ENCODE results near the gene LRRC75B.

Gene LRRC75B

GRCh38 chr22:24584166-24584790, 8.6 kb downstream of the LRRC75B start:
- Histone ChIP-seq H3K9me3 (ENCODE audit: control insufficient read depth, insufficient read depth, low read depth, low read length) (no peaks in the 10 kb centered on the region), H3K4me1 (ENCODE audit: control insufficient read depth, insufficient read depth, low read length) (peaks cover 16% of the 10 kb centered on the region), H3K4me3 (ENCODE audit: low read depth, low read length) (no peak overlapping the region), H3K36me3 (ENCODE audit: control insufficient read depth in 2 of 2, insufficient read depth in 1 of 2, low read length in 2 of 2) (peaks cover 0 to 36% of the 10 kb centered on the region in 2 experiments; a peak in 1 of 3 replicates), H3K27ac (ENCODE audit: extremely low read depth, low read depth, low read length) (peak overlapping the region; percentile 65)
- TF ChIP-seq ZNF660 (tag by site-specific recombination; IDR thresholded peaks at IDR 0.05) (no peak), ZNF23 (tag by site-specific recombination; IDR thresholded peaks at IDR 0.05; ENCODE audit: borderline replicate concordance) (no peak), FEZF1 (tag by site-specific recombination; IDR thresholded peaks at IDR 0.05) (peak; percentile 77), MYNN (tag by site-specific recombination; IDR thresholded peaks at IDR 0.05; ENCODE audit: borderline replicate concordance) (no peak), GLI2 (tag by site-specific recombination; IDR thresholded peaks at IDR 0.05; ENCODE audit: borderline replicate concordance, low read depth) (no peak), HOXA7 (CRISPR knock-in tag; IDR thresholded peaks at IDR 0.05; ENCODE audit: borderline replicate concordance) (no peak), GFI1B (tag by site-specific recombination; IDR thresholded peaks at IDR 0.05) (no peak), ZNF18 (tag by site-specific recombination; IDR thresholded peaks at IDR 0.05) (no peak), ZNF600 (tag by site-specific recombination; IDR thresholded peaks at IDR 0.05) (peak; percentile 89), ZBTB21 (tag by site-specific recombination; IDR thresholded peaks at IDR 0.05) (no peak), ZNF121 (tag by site-specific recombination; IDR thresholded peaks at IDR 0.05) (peak; percentile 86), GLIS2 (tag by site-specific recombination; IDR thresholded peaks at IDR 0.05) (no peak), MZF1 (tag by site-specific recombination; IDR thresholded peaks at IDR 0.05; ENCODE audit: borderline replicate concordance) (no peak), ZNF214 (tag by site-specific recombination; IDR thresholded peaks at IDR 0.05; ENCODE audit: borderline replicate concordance) (no peak), ZNF157 (tag by site-specific recombination; IDR thresholded peaks at IDR 0.05) (no peak), ZNF558 (tag by site-specific recombination; IDR thresholded peaks at IDR 0.05) (no peak)
- CTCF ChIA-PET: interaction anchor here (0.7 kb wide), 1 partner anchor 619 kb away, joined by 3 read pairs; no protein-coding TSS in a partner anchor
- POLR2A ChIA-PET: interaction anchor here (0.5 to 2.3 kb wide), 8 partner anchors 9 to 29 kb away, joined by 3 to 31 read pairs (median 6); partner anchors contain the start of genes GUCD1, LRRC75B and SNRPD3

- CTCF ChIA-PET: interaction anchor here (0.6 to 0.7 kb wide), 2 partner anchors 549 to 619 kb away, joined by 3 read pairs; no protein-coding TSS in a partner anchor
- H3K27ac ChIP-seq (ENCODE audit: extremely low read depth, low read depth, low read length): peak overlapping the region; percentile 65
- peaks cover 16% of the 10 kb centered on the region for H3K4me1 ChIP-seq (ENCODE audit: control insufficient read depth, insufficient read depth, low read length)
- H3K9me3 ChIP-seq (ENCODE audit: control insufficient read depth, insufficient read depth, low read depth, low read length): no peaks in the 10 kb centered on the region
- H3K4me3 ChIP-seq (ENCODE audit: low read depth, low read length): no peak overlapping the region
- POLR2A ChIA-PET: interaction anchor here (0.5 to 2.3 kb wide), 8 partner anchors 8 to 28 kb away, joined by 3 to 31 read pairs (median 6); partner anchors contain the start of genes GUCD1, LRRC75B and SNRPD3
- H3K36me3 ChIP-seq (ENCODE audit: control insufficient read depth in 2 of 2, insufficient read depth in 1 of 2, low read length in 2 of 2): peaks cover 0 to 29% of the 10 kb centered on the region in 2 experiments; a peak in 1 of 3 replicates
- TF ChIP-seq ZNF24 (tag by site-specific recombination; IDR thresholded peaks at IDR 0.05): 0 out of 2 replicates have a peak, but pooled peaks have one; percentile 34
- no peak for TF ChIP-seq ZNF449 (tag by site-specific recombination; IDR thresholded peaks at IDR 0.05)
- TF ChIP-seq ZNF18 (tag by site-specific recombination; IDR thresholded peaks at IDR 0.05): no peak
- peak; percentile 13 for TF ChIP-seq PRDM10 (tag by site-specific recombination; IDR thresholded peaks at IDR 0.05)
- no peak for TF ChIP-seq ZNF48 (tag by site-specific recombination; IDR thresholded peaks at IDR 0.05)
Measured at GRCh38 chr22:24583221-24584165, 9.4 kb downstream of the LRRC75B start.

Data from HEK293 (cell line).